GM12878 (cell line): ENCODE data around the gene IFNAR1. TPM values are rescaled to one million over a fixed set of nuclear protein-coding genes. Genes with fewer than 3 reads are reported as not detected.

Experiments used
- BACH1 ChIP-seq: fragments of 450-650 bp; IDR thresholded peaks from 2 replicates; pipeline ENCODE4 v1.6.1; 2017; ENCODE audit warnings: mild to moderate bottlenecking, borderline replicate concordance
- BCLAF1 ChIP-seq: fragments of 450-650 bp; IDR thresholded peaks from 2 replicates; pipeline ENCODE4 v1.6.1; 2017; ENCODE audit warnings: antibody characterized with exemption, mild to moderate bottlenecking, moderate library complexity
- CEBPZ ChIP-seq: fragments of 150-350 bp; IDR thresholded peaks from 2 replicates; pipeline ENCODE4 v1.6.1; 2016; ENCODE audit warnings: low read depth, low read length
- ELK1 ChIP-seq: IDR thresholded peaks from 2 replicates; pipeline ENCODE4 v1.6.1; 2012; ENCODE audit warnings: low read depth, low read length, improper control_type of control experiment
- IRF5 ChIP-seq: fragments of 450-650 bp; IDR thresholded peaks from 2 replicates; pipeline ENCODE4 v1.6.1; 2017; ENCODE audit warnings: borderline replicate concordance
- JUNB ChIP-seq: IDR thresholded peaks from 2 replicates; pipeline ENCODE4 v1.6.1; 2016; ENCODE audit warnings: antibody characterized with exemption, mild to moderate bottlenecking
- NFXL1 ChIP-seq: fragments of 450-650 bp; IDR thresholded peaks from 2 replicates; pipeline ENCODE4 v1.6.1; 2017; ENCODE audit warnings: antibody characterized with exemption, mild to moderate bottlenecking, borderline replicate concordance
- PKNOX1 ChIP-seq: fragments of 450-650 bp; IDR thresholded peaks from 2 replicates; pipeline ENCODE4 v1.6.1; 2016; ENCODE audit warnings: mild to moderate bottlenecking
- POLR2AphosphoS2 ChIP-seq: IDR thresholded peaks from 2 replicates; pipeline ENCODE4 v1.6.1; 2011; ENCODE audit warnings: low read depth, mild to moderate bottlenecking, low read length, improper control_type of control experiment, moderate library complexity
- YY1 ChIP-seq: IDR thresholded peaks from 2 replicates; pipeline ENCODE4 v1.6.1; 2011; ENCODE audit warnings: low read depth, mild to moderate bottlenecking, low read length
- ZNF592 ChIP-seq: fragments of 450-650 bp; IDR thresholded peaks from 2 replicates; pipeline ENCODE4 v1.6.1; 2017; ENCODE audit warnings: mild to moderate bottlenecking, moderate library complexity
- ZNF622 ChIP-seq: fragments of 450-650 bp; IDR thresholded peaks from 2 replicates; pipeline ENCODE4 v1.6.1; 2017; ENCODE audit warnings: mild to moderate bottlenecking, inconsistent platforms
- ZSCAN29 ChIP-seq: fragments of 450-650 bp; IDR thresholded peaks from 2 replicates; pipeline ENCODE4 v1.6.1; 2017; ENCODE audit warnings: mild to moderate bottlenecking, moderate library complexity
- polyA plus RNA-seq, 11 experiments: library from polyadenylated mRNA; depleted of rRNA in 4 of 11; unstranded in 6 of 11; stranded (reverse) in 5 of 11; fragments of >200 nt; fragmentation: Nextera tagmentation in 4 of 11; fragmentation: Illumina TruSeq in 1 of 11; extraction: Ambion mirVana in 4 of 11; extraction: Trizol in 1 of 11; gene quantifications; 1 replicate in 1 of 11; 2 replicates in 10 of 11; pipeline versions ENCODE4 v1.2.1 to v1.2.3, GENCODE V29; 2011 to 2016; ENCODE audit warnings: inconsistent platforms in 2 of 11, missing spikeins in 2 of 11, low read depth in 1 of 11
- total RNA-seq, 4 experiments: library from RNA; depleted of rRNA in 3 of 4; stranded (reverse); fragments of >200 nt in 3 of 4; fragmentation: Illumina TruSeq in 1 of 4; extraction: Trizol in 1 of 4; gene quantifications; 2 replicates each; pipeline versions ENCODE4 v1.2.1 to v1.2.3, GENCODE V29; 2013 to 2021

The IFNAR1 gene
- total and polyA plus RNA-seq, 10 of the 15 experiments (the other 5 are each of a cell fraction or from before 2014, with no cell fraction given) = 12.0 to 62.4 (median 24.6) TPM

- TF ChIP-seq YY1 (peak; percentile 52; the same call in 1 of the 2 replicates), ZNF592 (no peak), BACH1 (peak; percentile 69; the same call in 1 of the 2 replicates), CEBPZ (no peak), ZSCAN29 (no peak; the same call in 1 of the 2 replicates), ZNF622 (no peak), BCLAF1 (no peak), PKNOX1 (peak; percentile 81), JUNB (peak; percentile 46), NFXL1 (no peak), POLR2AphosphoS2 (no peak), ELK1 (no peak), IRF5 (no peak)
Observed at GRCh38 chr21:33308586-33309490, 15.9 kb upstream of the IFNAR1 start (continued).
